Heart left ventricle (tissue), 13 donors: Measurements from ENCODE around the gene ATRAID.

Source experiments
- CTCF ChIP-seq, 12 donors: fragments of 200-600 bp; sonication (generic) in 4 of 12; IDR thresholded peaks; one replicate each; pipeline versions ENCODE4 v1.5.0 to v1.8.0; 2018 to 2022; ENCODE audit warnings: antibody characterized with exemption in 12 of 12, mild to moderate bottlenecking in 5 of 12
- POLR2A ChIP-seq, 2 donors: fragments of 450-650 bp; IDR thresholded peaks; one replicate each; pipeline ENCODE4 v1.6.1; 2017; ENCODE audit warnings: antibody characterized with exemption in 2 of 2, mild to moderate bottlenecking in 2 of 2, moderate library complexity in 2 of 2
- donor health status: ischemic (EF 13 %, LVEDD 7.1; RV severe dilation, severe dysfunction).
- donor health status: DM: no; HTN: yes; CAD: no.
- donor health status: DM: no; HTN: no; CAD: no.
- donor health status: ischemic (EF 25% LVEDD 6.9; RV normal size, moderate dysfunction).
- donor health status: ischemic (EF 25% LVEDD 5.7; RV mildly dilated, moderate dysfunction).
- donor health status: ischemic (EF 35%, LVEDD 5.7; RV mildly dilated, moderate dysfunction).
- donor health status: nonischemic (EF 11% LVEDD 7.7; RV severe dilation, severe dysfunction).
- donor health status: DM: yes; HTN: yes; CAD: no.
- donor health status: PGD.
- donor health status: ischemic (EF 29% LVEDD 5.4; RV normal size, mild dysfunction).
- donor health status: nonischemic (EF 23%, LVEDD 6.1; RV moderate dilation, normal function).

GRCh38 chr2:27227501-27227900 lies 15.7 kb downstream of the ATRAID start:
- TF ChIP-seq CTCF (IDR thresholded peaks at IDR 0.05) (no peak), POLR2A (IDR thresholded peaks at IDR 0.05) (no peak)
